GM19035 (cell line): ENCODE data around the gene POLR3A.
"Not testable (repeated sequence)": the region's sequence is repeated elsewhere in the genome, so short reads cannot be mapped to it uniquely, and the experiment has no call there.

Experiments
- ATAC-seq: cut with Tn5 transposase; IDR thresholded peaks from one replicate; pipeline ENCODE4 v1.9.1; 2021; ENCODE audit not compliant: unreplicated experiment

The POLR3A gene

DNA sequence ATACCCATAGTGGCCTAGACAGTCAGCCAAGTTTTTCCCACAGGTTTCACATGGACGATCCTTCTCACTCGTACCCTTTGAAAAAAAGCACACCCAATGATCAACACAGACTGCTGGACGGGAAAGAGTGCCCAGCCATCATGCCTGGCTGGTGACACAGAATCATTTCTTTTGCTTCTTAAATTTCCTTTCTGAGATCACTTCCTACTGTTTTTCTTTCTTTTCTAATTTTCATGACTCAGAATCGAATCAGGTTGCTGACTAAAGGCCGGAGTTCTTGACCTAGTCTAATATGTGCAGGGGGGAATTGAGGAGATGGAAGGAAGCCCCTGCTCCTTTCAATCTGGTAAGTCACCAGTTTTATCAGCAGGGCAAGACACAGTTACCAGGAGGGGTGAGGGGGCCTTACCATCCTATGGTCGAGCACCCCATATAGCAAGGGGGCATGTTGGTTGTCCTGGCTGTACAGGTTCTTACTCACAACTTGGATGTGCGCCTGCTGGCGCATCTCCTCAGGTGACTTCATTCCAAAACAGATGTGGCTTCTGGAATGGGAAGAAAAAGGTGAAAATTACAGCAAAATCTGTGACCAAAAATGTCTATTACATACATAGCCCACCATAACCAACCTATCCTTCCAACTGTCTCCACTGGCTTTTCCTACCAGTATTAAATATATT, 3.5 kb downstream of the POLR3A start:
- ATAC-seq, result no peak

DNA sequence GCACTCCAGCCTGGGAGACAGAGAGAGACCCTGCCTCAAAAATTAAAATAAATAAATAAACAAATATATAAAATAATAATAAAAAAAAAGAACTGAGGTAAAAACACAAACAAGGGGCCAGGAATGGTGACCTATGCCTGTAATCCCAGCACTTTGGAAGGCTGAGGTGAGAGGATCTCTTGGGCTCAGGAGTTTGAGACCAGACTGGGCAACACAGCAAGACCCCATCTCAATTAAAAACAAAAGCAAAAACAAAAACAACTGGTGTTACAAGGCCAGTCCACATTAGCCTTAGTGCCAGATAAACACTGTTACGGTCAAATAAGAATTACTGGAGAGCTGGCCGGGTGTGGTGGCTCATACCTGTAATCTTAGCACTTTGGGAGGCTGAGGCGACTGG, 5.6 kb downstream of the POLR3A start:
- ATAC-seq, result no peak

DNA sequence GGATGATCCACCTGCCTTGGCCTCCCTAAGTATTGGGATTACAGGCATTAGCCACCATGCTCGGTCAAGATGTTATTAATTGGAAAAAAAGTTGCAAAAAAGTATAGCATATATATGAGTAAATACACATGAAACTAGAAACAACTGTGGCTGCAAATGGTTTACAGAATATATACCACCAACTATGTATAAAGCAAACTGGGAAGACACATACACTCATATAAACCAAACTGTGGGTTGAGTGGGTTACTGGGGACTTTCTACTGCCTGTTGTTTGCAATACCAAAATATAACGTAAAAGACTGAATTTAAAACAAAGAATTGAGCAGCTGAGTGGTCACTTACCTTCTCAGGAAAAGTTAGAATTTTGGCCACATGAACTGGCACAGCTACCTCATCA, 8.1 kb downstream of the POLR3A start:
- ATAC-seq, result no peak

DNA sequence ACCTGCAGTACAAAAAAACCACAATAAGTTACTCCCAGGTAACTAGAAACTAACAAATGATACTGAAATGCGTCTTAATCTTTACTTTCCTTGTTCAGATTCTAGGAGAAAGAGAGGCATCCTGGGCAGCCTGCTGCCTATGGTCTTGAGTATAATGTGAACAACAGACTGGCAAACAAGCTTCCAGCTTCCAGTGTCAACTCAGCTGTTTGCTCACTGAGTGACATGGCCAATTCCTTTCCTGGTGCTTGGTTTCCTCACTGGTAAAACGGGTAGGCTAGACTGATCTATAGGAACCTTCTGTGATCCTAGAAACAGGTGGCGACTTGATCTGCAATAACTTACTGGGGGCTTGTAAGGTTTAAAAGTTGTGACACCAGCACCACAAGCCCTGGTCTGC, 10.1 kb downstream of the POLR3A start:
- no peak for ATAC-seq

DNA sequence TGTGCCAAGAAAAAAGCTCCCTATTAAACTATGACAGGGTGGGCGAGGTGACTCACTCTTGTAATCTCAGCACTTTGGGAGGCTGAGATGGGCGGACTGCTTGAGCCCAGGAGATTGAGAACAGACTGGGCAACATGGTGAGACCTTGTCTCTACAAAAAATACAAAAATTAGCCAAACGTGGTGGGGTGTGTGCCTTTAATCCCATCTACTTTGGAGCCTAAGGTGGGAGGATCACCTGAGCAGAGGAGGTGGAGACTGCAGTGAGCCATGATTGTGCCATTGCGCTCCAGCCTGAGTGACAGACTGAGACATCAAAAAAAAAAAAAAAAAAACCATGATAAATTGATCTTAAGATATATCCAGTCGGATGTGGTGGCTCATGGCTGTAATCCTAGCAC, 11.5 kb downstream of the POLR3A start:
- no peak for ATAC-seq

DNA sequence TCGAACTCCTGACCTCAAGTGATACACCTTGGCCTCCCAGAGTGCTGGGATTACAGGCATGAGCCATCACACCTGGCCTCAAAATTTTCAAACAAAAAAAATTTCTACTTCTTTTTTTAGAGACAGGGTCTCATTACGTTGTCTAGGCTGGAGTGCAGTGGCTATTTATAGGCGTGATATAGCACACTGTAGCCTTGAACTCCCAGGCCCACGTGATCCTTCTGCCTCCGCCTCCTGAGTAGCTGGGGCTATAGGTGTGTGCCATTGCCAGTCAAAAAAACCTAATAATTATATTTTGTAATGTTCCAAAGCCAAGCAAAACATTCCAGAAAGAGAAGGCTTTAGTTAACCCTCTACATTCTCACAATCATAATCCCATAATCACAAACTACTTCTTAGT, 13.8 kb downstream of the POLR3A start:
- ATAC-seq, result no peak

DNA sequence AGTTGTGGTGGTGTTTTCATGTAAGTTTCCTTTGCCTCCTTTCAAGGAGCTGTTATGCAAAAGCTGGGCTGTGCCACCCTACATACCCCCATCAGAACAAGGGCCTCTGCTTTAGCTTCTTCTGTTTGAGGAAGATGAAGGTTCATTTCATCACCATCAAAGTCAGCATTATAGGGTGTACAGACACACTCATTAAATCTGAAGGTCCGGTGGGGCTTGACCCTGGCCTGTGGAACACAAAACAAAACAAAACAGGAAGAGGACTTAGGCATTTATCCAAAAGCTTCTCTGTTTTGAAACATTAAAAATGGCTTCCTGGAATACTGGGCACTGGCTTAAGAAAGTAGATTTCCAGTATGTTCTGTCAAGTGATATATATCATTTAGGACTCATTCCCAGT, 15.8 kb downstream of the POLR3A start:
- no peak for ATAC-seq

DNA sequence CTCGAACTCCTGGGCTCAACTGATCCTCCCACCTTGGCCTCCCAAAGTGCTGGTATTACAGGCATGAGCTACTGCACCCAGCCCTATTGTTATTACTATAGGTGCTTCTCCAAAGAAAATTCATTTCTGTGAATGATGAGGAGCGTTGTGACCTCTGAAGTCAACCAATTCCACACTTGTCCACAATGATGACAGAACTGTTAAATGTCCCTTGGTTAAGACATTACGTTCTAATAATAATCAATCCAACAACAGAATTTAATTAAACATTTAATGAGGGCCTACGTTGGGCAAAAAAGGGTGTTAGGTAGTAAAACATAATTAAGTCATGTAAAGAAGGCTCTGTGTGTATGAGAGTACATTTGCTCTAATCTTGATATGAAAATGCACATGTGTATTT, 18.2 kb downstream of the POLR3A start:
- ATAC-seq, result no peak

DNA sequence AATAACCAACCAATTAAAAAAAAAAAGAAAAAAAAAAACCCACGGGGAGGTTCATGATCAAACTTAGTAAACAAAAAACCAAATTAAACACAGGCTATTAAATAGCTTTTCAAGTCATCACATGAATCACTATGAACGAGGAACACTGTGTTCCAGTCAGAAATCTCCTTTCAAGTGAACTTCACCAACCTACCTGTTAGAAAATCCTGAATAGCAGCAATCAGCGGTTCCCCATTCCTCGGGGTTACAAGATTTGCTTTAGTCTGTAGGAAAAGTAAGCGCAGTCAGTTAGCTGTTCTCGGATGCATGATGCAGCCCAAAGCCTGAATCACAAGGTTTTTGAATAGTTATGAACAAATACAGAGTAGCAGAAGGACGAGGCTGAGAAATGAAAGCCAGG, 19.0 kb downstream of the POLR3A start:
- no peak for ATAC-seq

DNA sequence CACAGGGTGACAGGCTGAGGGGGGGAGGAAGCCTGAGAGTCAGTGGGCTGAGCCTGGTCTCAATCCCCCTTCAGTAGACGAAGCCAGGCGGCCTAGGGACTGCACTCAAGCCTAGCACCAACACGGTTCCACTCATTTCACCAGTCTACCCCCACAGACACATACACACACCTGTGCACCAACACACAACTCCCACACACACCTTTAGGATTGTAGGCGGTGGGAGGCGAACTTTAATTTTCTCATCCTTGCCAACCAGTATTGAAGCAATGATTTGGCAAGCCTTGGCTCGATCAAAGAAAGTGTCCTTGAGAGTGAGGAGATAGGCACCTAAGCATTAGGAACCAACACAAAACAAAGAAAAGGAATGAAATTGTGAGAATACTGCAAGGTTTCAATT, 19.7 kb downstream of the POLR3A start:
- ATAC-seq, result no peak

DNA sequence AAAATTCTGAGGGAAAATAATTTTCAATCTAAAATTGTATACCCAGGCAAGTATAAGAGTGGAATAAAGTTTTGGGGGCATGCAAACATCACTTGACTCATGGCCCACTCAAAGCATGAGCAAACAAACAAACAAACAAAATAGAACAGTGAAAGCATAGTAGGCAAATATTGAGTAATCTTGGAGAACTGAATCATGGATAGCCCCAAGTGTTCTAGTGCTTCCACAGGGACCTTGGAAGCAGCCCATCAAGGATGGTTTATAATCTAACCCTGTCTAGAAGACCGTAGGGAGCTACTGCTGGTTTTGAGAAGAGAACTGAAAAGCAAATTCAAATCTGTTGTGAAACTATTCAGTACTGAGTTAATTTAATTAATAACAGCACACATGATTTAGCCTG, 22.1 kb downstream of the POLR3A start:
- ATAC-seq, result no peak

DNA sequence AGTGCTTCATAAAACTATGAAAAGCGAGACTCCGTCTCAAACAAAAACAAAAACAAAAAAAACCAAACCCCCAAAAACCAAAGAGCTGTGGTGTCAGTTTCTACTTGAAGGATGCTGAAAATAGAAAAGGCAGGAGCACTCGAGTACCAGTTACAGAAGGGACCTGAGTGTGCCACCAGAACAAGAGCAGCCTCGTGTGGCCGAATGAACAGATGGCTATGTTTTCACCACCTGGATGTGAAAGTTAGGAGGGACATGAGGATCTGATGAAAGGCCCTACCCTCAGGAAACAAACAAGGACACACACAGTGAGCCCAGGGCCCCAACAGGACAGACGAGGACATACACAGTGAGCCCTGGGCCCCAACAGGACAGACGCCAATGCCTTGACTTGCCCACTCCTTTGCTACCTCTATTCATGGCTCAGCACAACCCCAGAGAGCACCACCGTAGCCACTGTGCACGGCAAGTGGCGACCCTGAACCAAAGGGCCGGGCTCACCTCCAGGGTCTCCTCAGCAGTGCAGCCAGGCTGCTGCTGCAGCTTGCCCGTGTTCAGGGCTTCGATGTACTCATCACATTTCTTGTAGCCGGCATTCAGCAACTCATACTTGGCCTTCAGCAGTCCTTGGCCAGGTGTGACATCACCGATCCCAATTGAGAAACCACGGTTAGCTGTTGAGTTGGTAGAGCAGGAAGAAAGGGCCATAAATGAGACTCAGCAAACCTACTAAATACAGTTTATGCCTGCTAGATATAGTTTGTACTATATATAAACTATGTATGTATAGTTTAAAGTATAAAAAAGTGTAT, 24.9 kb downstream of the POLR3A start:
- no peak for ATAC-seq

DNA sequence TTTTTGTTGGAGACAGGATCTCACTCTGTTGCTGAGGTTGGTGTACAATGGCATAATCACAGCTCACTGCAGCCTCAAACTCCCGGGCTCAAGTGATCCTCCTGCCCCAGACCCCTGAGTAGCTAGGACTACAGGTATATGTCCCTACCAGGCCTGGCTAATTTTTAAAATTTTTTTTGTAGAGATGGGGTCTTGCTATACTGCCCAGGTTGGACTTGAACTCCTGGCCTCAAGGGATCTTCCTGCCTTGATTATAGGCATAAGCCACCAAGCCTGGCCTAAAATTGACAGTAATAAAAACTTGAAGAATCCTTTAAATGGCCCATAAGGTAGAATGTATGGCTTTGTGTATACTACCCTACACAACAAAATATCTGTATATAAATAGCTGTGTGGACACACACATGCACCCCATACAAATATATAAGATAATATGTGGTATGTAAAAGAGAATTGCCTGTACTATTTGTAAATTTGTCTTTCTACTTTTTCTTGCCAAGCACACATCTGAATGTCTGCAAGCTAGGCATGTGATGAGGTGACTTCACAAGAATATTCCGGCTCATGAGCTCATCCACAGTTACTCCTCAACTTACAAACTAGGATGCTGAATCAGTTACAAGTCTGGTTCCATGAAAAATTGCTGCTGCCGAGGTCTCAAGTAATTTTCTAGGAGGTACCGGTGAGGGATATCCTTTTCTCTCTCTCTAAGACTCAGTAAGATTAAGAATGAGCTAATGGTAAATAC, 26.6 kb downstream of the POLR3A start:
- ATAC-seq, result no peak

DNA sequence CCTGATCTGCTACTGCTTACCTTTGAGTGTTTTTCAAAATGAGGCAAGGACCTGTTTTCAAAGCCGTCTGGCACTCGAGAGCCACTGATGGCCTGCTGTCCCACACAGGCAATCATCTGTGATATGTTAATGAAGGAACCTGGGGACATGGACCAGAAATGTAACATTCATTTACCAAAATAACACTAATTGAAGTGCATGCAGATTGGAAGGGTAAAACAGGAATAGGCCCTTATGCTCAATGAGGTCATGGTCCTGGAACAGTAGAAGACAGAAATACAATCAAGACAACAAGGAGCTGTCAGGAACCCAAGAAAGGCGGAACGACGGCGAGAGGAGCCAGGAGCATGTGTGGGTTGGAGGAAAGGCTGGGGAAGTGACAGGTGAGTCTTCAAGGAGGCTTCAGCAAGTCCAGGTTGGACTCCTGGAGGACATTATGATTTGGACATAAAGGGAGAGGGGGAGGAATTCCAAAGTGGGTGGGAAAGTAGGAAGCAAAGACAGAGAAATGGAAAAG, 28.3 kb downstream of the POLR3A start:
- ATAC-seq, result no peak

DNA sequence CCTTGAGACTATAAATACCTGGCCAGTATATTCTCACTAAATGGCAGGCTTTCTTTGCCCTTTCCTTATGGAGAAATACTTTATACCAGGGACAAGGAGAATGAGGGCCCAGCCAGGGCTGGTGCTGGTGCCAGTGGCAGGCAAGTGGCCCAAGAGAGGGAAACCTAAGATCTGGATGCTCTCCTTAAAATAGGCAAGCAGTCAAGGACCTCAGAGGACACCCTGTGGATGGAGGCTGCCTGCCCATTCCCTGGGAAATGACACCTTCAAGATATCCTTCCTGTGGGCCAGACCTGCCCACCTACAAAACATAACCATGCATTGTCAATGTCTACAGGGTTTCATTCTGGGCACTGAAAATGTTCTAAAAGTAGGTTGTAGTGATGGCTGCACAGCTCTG, 29.1 kb downstream of the POLR3A start:
- ATAC-seq, result no peak

DNA sequence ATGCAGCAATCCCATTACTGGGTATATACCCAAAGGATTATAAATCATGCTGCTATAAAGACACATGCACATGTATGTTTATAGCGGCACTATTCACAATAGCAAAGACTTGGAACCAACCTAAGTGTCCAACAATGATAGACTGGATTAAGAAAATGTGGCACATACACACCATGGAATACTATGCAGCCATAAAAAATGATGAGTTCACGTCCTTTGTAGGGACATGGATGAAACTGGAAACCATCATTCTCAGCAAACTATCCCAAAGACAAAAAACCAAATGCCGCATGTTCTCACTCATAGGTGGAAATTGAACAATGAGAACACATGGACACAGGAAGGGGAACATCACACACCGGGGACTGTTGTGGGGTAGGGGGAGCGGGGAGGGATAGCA, 30.5 kb downstream of the POLR3A start:
- not testable (repeated sequence) for ATAC-seq

DNA sequence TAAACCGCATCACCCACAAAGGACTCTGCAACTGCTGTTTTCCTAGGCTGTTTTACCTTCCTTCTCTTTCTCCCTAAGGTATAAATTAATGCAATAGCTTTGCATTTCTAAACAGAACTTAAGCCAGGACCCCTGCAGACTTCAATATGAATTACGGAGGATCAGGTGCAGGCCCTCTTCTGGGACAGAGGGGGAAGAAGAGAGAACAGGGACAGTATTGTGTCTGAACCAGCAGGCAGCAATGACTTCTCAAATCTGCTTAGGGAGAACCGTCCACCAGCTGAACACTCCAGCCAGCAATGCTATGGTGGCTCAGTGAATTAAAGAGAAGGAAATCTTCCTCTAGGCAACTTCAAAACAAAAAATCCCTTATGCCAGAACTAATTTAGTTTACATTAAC, 35.7 kb downstream of the POLR3A start:
- ATAC-seq, result no peak

DNA sequence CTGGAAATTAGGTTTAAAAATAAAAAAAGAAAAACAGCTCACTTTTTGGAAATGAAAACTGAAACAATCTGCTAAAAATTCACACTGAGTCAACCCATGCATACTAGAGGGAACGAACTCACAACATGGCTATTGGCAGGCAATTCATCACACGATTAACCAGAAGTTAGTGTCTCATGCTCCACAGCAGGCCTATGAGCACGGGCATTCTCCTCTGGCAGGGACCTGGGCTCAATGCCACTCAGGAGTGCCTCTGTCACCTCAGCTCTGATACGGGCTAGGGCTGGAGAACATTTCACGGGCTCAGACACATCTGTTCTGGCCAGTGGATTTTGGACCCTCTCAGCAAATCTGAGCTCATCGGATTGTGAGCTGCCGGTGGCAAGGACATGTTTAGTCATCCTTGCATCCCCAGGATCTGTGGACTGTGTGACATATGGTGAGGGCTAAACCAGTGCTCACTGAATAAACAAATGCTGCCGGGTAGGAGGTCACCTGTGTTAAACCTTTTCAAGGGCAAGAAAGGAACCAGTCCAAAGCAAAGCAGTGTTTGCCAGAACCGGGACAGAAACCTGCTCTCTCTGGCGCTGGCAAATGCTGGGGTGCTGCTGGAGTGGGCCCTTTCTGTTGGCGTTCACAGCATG, 40.1 kb downstream of the POLR3A start:
- no peak for ATAC-seq

DNA sequence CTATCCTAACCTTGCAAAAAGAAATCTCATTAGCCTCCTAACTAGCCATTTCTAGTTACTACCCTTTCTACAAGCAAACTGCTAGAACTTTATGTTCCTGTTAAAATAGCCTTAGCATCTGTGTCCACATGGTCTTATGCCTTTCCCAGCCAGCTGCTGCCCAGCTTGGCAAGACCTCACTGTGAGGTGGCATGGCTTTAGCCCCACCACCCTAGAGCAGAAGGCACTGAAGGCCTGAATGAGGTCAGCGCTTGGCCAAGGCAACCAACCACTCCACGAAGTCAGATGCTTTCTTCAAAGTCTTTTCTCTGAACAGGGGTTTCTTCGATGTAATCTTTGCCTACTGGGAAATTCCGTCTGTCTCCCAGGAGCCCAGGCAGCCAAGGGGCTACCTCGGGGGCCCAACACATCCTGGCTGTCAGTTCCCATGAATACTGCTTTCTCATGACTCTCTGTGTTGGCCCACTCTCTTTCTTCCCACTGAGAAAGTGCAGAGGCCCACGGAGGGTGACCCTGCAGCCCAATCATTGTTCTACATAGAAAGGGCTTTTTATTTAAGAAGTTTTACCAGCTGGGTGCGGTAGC, 41.6 kb downstream of the POLR3A start:
- no peak for ATAC-seq

DNA sequence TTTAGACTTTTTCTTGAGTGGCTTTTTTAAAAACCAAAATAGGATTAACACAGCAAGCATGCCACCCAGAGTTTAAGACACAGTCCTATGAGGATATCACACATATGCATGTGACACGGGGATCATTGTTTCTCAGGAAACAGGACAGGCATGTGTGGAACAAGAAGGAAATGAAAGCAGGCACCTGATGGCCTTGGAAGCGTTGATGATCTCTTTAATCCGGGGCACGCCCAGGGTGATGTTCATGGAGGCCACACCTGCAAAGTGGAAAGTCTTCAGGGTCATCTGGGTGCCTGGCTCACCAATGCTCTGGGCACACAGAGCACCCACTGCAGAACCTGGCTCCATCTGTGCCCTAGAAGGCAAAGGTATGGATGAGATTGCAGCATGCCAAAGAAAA, 44.3 kb downstream of the POLR3A start:
- ATAC-seq, result no peak
